NB4 (cell line): ENCODE measurements around the gene BCAS3.

Experiments used
- POLR2A ChIP-seq: IDR thresholded peaks from 2 replicates; pipeline ENCODE4 v1.6.1; 2011; ENCODE audit warnings: mild to moderate bottlenecking; ENCODE audit not compliant: insufficient read length; ENCODE audit errors: extremely low read depth
- TF ChIP-seq, protein P1 (sequence below): IDR thresholded peaks from 2 replicates; pipeline ENCODE4 v1.6.1; 2011; ENCODE audit warnings: low read depth, low read length

DNA sequence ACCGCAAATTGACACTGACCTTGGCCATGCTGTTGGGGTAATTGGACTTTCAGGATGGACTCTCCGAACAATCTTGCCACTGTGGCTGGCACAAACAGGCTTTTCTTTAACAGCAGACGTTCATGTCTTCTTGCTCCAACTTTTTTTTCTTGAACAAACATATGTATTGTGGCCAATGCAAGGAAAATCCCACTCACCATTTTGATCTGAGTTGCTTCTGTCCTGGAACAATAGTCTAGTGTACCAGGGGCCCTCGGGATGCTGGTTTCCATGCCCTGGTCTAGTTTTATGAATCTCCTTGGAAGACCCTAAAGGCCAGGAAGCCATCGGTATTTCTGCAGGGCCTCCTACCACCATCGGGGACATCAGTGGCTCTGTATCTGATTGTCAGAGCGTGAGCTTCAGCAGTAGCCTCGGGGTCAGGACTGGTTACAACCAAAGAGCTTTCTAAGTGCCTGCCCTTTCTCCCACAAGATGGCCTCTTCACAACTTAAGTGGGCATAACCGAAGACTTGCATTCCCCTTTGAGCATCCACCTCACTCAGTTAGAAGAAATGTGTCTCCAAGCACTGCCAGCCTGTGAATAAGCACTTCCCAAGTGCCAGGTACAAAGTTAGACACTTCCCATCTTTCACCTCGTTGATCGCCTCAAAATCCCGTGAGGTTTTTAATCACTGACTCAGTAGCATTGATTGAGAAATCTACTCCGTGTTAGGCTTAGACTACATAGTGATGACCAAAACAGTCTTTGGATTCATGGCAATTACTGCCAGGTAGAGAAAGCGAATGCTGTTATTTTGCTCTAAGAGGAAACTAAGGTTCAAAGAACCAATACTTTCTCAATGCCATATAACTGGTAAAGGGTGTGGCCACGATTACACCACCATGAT, 635.0 kb downstream of the BCAS3 start:
- TF ChIP-seq, protein P1, sequence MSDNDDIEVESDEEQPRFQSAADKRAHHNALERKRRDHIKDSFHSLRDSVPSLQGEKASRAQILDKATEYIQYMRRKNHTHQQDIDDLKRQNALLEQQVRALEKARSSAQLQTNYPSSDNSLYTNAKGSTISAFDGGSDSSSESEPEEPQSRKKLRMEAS, result no peak
- no peak for TF ChIP-seq POLR2A
